Calu3 (cell line): ENCODE data around the gene PIGK. TPM values are rescaled to one million over a fixed set of nuclear protein-coding genes. Genes with fewer than 3 reads are reported as not detected.

Experiments used
- BruUV-seq: library from RNA; stranded (reverse); fragments of 400-500 nt; replicated peaks from 2 replicates; lab custom pipeline; 2021; lab: Mats Ljungman, UMichigan
- CTCF ChIA-PET: fragments of 300-600 bp; sonication (Branson Sonifier 250); formaldehyde crosslinking; loops from one replicate; lab custom pipeline; 2022; ENCODE audit warnings: antibody characterized with exemption; lab: Charles Lee
- DNase-seq: peaks from one replicate; pipeline ENCODE4 v3.0.0; 2022
- H3K27ac Mint-ChIP-seq: one replicate; pipeline ENCODE4 v1.8.0; 2022; ENCODE audit warnings: mixed read lengths; ENCODE audit not compliant: unreplicated experiment
- H3K27me3 Mint-ChIP-seq: one replicate; pipeline ENCODE4 v1.8.0; 2022; ENCODE audit warnings: mixed read lengths; ENCODE audit not compliant: unreplicated experiment
- H3K36me3 Mint-ChIP-seq: one replicate; pipeline ENCODE4 v1.8.0; 2022; ENCODE audit warnings: mild to moderate bottlenecking, moderate library complexity, mixed read lengths; ENCODE audit not compliant: insufficient read depth, unreplicated experiment
- H3K4me1 Mint-ChIP-seq: one replicate; pipeline ENCODE4 v1.8.0; 2022; ENCODE audit warnings: mild to moderate bottlenecking, low read depth, mixed read lengths; ENCODE audit not compliant: unreplicated experiment
- H3K4me3 Mint-ChIP-seq: one replicate; pipeline ENCODE4 v1.8.0; 2022; ENCODE audit warnings: mild to moderate bottlenecking, low read depth, moderate library complexity, mixed read lengths; ENCODE audit not compliant: unreplicated experiment
- H3K9me3 Mint-ChIP-seq: one replicate; pipeline ENCODE4 v1.8.0; 2022; ENCODE audit warnings: low read depth, mixed read lengths; ENCODE audit not compliant: unreplicated experiment
- intact Hi-C: fragments of 100-400 bp; cut with micrococcal nuclease; formaldehyde crosslinking; loops from one replicate; pipeline ENCODE4 v1.10.0; 2022; ENCODE audit not compliant: unreplicated experiment
- total RNA-seq: library from RNA; stranded (reverse); gene quantifications from 2 replicates; pipeline ENCODE4 v1.2.3, GENCODE V29; 2022
- TF ChIP-seq, protein P1 (sequence below): fragments of 200-600 bp; IDR thresholded peaks from one replicate; pipeline ENCODE4 v1.8.0; 2022; ENCODE audit warnings: antibody characterized with exemption; ENCODE audit not compliant: unreplicated experiment

The PIGK gene
- total RNA-seq, 1 experiment from 2014 or later: 41.8 TPM

DNA sequence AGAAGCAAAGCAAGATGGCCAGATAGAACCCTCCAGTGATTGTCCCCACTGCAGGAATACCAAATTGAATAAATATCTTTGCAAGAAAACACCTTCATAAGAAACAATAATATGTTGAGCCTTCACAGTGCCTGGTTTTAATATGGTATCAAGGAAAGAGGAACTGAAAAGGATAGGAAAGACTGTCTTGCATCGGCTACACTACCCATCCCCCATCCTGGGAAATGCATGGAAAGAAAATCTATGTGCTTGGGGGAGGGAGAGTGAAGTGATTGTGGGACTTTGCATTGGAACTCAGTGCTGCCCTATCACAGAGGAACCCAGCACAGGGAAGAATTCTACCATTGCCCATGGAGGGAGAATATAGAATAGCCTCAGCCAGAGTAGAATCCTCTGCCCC, 34.0 kb upstream of the PIGK start:
- Mint-ChIP-seq H3K27ac (no peak overlapping the region), H3K9me3 (peaks cover 3% of the 10 kb centered on the region), H3K4me3 (no peak overlapping the region), H3K27me3 (no peaks in the 10 kb centered on the region), H3K36me3 (no peaks in the 10 kb centered on the region), H3K4me1 (no peaks in the 10 kb centered on the region)
- intact Hi-C loops: no loop called here
- TF ChIP-seq, protein P1, sequence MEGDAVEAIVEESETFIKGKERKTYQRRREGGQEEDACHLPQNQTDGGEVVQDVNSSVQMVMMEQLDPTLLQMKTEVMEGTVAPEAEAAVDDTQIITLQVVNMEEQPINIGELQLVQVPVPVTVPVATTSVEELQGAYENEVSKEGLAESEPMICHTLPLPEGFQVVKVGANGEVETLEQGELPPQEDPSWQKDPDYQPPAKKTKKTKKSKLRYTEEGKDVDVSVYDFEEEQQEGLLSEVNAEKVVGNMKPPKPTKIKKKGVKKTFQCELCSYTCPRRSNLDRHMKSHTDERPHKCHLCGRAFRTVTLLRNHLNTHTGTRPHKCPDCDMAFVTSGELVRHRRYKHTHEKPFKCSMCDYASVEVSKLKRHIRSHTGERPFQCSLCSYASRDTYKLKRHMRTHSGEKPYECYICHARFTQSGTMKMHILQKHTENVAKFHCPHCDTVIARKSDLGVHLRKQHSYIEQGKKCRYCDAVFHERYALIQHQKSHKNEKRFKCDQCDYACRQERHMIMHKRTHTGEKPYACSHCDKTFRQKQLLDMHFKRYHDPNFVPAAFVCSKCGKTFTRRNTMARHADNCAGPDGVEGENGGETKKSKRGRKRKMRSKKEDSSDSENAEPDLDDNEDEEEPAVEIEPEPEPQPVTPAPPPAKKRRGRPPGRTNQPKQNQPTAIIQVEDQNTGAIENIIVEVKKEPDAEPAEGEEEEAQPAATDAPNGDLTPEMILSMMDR: no peak
- BruUV-seq: no TSS peak
- CTCF ChIA-PET: no interaction called here
- DNase-seq: no peak

DNA sequence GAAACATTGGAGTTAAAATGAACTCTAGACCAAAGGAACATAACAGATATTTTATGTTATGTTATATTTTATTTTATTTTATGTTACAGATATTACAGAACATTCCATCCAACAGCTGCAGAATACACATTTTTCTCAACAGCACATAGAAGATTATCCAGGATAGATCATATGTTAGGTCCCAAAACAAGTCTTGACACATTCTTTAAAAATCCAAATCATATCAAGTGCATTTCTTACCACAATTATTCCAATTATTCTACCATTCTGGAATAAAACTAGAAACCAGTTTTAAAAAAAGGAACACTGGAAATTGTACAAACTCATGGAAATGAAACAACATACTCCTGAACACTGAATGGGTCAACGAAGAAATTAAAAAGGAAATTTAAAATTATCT, 30.9 kb upstream of the PIGK start:
- peaks cover 3% of the 10 kb centered on the region for H3K9me3 Mint-ChIP-seq
- H3K4me3 Mint-ChIP-seq: no peak overlapping the region
- TF ChIP-seq, protein P1: no peak
- intact Hi-C loops: no loop called here
- CTCF ChIA-PET: no interaction called here
- no peak overlapping the region for H3K27ac Mint-ChIP-seq
- DNase-seq: no peak
- H3K27me3 Mint-ChIP-seq: no peaks in the 10 kb centered on the region
- H3K4me1 Mint-ChIP-seq: no peaks in the 10 kb centered on the region
- H3K36me3 Mint-ChIP-seq: no peaks in the 10 kb centered on the region
- BruUV-seq: no TSS peak

DNA sequence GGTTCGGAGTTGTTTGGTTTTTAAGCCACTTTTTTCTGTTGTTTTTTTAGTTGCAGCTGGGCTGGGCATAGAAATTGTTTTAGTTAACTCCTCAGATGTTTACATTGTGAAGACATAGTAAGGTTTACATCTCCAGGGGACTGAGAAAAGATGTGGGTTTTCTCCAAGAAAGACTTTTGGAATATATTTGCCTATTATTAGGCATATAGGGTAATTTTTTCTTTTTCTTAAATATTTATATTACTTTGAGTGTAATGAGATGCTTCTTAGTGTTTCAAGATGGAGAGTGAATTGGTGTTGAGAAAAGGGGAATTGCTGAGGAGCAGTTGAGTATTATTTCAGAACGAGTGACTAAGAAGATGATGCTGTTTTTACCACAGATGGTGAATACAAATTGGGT, 26.6 kb upstream of the PIGK start:
- H3K36me3 Mint-ChIP-seq: no peaks in the 10 kb centered on the region
- no peaks in the 10 kb centered on the region for H3K27me3 Mint-ChIP-seq
- TF ChIP-seq, protein P1: no peak
- no peak overlapping the region for H3K27ac Mint-ChIP-seq
- peaks cover 8% of the 10 kb centered on the region for H3K9me3 Mint-ChIP-seq
- H3K4me3 Mint-ChIP-seq: no peak overlapping the region
- CTCF ChIA-PET: no interaction called here
- no TSS peak for BruUV-seq
- intact Hi-C loops: no loop called here
- no peaks in the 10 kb centered on the region for H3K4me1 Mint-ChIP-seq
- no peak for DNase-seq

DNA sequence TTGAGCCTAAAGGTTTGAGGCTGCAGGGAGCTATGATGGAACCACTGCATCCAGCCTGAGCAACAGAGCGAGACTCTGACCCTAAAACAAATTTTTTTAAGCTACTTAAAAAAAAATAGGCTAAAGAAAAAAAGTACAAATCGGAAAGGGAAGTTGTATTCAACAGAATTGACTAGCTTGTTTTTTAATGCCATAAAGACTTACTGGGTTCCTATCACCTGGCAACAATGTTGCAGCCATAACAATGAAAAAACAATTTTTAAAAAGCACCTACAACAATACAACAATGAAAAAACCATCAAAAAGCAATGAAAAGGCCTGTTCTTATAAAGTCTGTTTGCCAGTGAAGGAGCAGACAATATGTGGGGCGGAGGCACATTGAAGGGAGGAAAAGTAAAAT, 20.1 kb upstream of the PIGK start:
- CTCF ChIA-PET: no interaction called here
- no TSS peak for BruUV-seq

More for the DNA sequence above, 20.1 kb upstream of the PIGK start:
- no peak for DNase-seq
- Mint-ChIP-seq H3K4me3 (no peak overlapping the region), H3K4me1 (no peaks in the 10 kb centered on the region), H3K9me3 (peaks cover 5% of the 10 kb centered on the region), H3K27me3 (no peaks in the 10 kb centered on the region), H3K27ac (no peak overlapping the region), H3K36me3 (no peaks in the 10 kb centered on the region)
- intact Hi-C loops: no loop called here
- TF ChIP-seq, protein P1: no peak
